Brain pericyte (primary cell): Measurements from ENCODE around the gene LAGE3.

Source experiments
- DNase-seq: peaks from one replicate; pipeline ENCODE4 v3.0.0-alpha.2; 2012; ENCODE audit warnings: low read depth, low spot score

LAGE3 gene

DNA sequence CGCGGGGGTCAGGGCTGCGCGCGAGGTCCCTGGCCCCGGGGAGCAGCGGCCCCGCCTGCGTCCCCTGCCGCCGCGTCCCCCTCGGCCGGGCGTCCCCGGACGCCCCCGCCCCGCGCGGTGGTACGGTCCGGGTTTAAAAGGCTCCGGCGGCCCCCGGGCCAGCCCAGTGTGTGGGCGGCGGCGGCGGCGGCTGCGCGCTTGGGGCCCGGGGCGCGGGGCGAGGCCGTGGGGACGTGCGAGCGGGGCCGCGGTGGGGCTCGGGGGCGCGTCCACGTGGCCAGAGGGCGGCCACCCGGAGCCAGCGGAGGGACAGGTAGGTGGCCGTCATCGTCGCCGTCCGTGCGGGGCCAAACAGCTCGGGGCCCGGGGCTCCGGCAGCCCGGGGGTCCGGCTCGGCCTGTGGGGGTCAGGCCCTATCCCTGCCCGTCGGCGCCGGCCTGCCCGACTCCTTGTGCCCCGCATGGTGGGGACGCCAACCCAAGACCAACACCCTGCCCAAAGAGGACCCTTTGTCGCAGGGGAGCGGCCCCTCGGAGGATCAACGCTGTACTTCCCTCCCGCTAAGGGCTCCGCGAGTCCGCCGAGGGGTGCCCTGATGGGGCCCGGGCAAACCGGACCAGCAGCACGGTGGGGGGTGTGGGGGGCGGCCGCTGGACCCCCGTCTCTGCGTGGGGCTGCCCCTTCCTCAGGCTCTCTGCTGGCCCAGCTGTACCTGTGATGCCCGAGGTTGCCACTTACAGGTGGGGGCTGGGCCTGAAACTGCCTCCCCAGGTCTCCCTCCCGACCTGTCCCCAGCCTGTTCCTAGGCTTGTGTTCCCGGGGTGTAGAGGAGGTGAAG lies 20.7 kb downstream of the LAGE3 start, which contains the start of gene PLXNA3:
Gene PLXNA3 (plus strand): TSS at position 166 of the 838 bp plus-strand sequence. CDS start 1,903 bp downstream, outside the sequence.
- no peak for DNase-seq

DNA sequence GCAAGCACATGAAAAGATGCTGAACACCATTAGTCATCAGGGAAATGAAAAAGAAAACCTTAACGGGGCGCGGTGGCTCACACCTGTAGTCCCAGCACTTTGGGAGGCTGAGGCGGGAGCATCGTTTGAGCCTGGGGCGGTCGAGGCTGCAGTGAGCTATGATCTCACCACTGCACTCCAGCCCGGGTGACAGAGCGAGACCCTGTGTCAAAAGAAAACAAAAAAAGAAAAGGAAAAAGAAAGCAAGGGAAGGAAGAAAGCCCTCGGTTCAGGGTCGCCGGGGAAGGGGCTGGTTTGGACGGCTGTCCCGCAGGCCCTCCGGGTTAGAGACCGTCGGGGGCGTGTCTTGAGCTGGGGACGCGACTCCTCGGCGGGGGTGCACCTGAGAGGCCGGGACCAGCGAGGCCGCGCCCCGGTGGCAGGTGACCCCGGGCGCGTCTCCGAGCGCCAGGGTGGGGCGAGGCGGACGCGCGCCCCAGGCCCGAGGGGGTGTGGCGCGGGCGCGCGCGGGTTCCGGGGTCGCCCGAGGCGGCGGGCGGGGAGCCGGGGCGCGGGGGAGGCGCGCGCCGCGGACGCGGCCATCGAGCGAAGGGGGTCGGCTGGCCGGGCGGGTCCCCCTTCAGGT lies 21.5 kb downstream of the LAGE3 start:
- no peak for DNase-seq

- DNase-seq = no peak
These were observed 26.3 kb downstream of the LAGE3 start for GRCh38 chrX:154452823-154453222.

GRCh38 chrX:154450312-154450711 lies 28.8 kb downstream of the LAGE3 start:
- no peak for DNase-seq

GRCh38 chrX:154449618-154450017 lies 29.5 kb downstream of the LAGE3 start:
- DNase-seq = no peak

- no peak for DNase-seq
These were observed 30.6 kb downstream of the LAGE3 start for GRCh38 chrX:154448484-154448883.

DNA sequence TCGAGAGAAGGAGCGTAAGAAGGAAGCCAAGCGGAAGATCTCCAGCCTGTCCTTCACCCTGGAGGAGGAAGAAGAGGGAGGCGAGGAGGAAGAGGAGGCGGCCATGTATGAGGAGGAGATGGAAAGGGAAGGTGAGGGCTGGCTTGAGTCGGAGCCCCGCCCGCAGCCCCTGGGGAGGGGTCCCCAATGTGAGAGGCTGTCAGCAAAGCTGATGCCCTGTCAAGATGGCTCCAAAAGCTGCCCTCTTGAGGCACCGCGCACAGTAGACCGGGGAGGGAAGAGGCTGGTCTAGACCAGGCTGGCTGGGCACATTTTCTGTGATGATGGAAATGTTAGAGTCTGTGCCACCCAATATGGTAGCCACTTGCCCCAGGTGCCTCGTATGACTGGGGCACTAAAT lies 32.7 kb downstream of the LAGE3 start:
- no peak for DNase-seq

- no peak for DNase-seq
These were observed 33.3 kb downstream of the LAGE3 start for GRCh38 chrX:154445776-154446175.

- no peak for DNase-seq
These were observed 34.3 kb downstream of the LAGE3 start for GRCh38 chrX:154444755-154445246.

DNA sequence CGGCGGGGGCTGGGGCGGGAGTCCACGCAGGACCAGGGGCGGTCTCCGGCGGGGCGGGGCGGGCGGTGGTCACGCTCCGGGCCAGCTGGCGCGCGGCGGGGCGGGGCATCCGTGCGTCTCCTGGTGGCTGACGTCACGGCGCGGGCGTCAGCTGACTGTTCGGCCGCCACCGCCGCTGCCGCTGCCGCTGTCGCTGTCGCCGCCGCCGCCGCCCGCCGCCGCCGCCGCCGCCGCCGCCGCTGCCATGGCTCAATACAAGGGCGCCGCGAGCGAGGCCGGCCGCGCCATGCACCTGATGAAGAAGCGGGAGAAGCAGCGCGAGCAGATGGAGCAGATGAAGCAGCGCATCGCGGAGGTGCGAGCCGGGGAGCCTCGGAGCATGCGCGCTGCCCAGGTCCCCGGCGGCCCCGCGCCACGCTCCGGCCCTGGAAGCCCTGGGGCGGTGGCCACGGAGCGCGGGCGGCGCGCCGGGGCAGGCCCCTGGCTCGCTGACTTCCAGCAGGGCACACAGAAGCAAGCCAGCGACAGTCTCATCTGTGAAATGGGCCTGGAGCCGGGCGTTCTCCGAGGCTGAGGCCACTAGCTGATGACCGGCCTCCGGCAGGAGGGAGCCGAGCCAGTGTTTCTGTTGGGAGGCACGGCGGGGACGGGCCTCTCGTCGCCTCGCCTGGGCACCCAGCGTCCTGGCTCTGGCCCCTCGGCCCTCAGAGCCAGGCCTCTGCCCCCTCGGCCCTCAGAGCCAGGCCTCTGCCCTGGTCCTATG lies 34.9 kb downstream of the LAGE3 start, which contains the start of gene FAM50A:
Gene FAM50A (plus strand): TSS at position 150 of the 763 bp plus-strand sequence. CDS start 95 bp downstream, at position 245.
- DNase-seq = no peak

DNA sequence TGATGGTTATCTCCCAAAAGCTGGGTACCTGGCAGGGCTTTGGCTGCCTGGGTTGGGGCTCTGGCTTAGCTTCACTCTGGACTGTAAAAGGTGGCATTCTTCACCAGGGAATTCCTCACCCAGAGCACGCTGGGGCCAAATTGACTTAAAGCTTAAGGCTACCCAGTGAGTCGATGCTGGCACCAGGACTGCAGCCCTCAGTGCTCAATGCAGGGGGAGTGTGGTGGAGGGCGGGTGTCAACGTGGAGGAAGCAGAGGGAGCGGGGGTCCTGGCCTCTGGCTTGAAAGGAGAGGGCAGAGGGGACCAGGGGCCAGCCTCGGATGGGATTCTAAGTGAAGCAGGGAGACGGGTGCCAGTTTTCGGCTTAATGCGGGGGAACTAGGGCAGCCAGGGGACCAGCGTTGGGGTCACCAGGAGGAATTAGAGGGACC lies 35.6 kb downstream of the LAGE3 start:
- DNase-seq = no peak

DNA sequence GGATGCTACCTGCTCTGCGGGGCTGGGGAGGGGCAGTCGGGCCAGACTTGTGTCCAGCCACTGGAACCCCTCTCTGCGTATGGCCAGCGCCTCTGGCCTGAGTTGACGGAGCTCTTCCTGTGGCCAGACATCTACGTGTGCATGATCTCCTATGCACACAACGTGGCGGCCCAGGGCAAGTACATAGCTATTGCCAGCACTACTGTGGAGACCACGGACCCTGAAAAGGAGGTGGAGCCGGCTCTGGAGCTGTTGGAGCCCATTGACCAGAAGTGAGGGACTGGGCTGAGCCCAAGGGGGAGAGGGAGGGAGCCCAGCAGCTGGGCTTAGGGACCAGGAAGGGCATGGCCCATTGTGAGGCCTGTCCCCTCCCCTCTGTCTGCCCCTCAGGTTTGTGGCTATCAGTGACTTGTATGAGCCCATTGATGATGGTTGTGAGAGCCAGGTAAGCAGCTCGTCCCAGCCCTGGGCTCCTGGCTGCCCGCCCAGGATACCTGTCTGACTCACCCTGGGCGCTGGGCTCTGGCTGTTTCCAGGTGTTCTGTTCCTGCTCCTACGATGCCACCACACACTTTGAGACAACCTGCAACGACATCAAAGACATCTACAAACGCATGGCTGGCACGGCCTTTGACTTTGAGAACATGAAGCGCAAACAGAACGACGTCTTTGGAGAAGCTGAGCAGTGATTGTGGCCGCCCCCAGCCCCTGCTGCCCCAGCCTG lies 36.9 kb downstream of the LAGE3 start:
- no peak for DNase-seq

GRCh38 chrX:154441564-154441963 lies 37.5 kb downstream of the LAGE3 start:
- no peak for DNase-seq

DNA sequence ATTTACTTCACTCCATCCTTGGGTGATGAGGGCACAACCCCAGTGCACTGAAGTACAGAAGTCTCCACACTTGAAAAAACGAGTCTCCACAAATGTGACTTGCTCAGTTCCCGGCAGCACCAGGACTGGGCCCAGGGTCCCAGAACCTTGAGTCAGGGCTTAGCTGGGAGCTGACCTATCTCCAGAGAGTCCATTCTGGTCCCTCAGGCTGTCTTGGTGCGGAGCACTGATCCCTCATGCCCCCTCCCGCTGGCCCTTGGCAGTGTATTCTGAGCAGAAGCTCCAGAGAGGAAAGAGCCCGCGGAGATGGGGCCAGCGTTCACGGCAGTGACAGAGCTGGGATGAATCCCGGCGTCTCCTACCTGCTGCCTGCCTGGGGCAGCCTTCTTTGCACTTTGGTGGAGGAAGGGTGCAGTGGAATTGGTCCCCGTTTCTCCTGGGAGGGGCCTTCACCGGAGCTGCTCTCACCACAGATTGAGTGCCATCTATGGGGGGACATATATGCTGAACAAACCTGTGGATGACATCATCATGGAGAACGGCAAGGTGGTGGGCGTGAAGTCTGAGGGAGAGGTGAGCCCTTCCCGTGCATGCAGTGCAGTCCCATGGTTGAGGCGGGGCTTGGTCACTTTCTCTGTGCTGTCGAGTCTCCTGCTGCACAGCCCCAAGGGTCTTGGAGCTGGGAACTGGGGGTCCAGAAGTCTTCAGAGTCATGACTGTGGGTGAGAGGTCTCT lies 38.3 kb downstream of the LAGE3 start:
- DNase-seq = no peak

DNA sequence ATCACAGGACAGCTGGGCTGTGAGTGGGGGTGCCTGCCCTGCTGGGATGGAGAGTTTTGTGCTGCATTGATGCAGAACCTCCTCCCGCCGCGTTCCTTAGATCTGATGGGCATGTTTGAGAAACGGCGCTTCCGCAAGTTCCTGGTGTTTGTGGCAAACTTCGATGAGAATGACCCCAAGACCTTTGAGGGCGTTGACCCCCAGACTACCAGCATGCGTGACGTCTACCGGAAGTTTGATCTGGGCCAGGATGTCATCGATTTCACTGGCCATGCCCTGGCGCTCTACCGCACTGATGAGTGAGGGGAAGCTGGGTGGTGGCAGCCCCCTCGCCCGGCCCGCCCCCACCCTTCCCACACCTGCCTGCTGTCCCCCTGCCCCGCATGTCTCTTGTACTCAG lies 39.2 kb downstream of the LAGE3 start:
- DNase-seq = no peak

GRCh38 chrX:154437971-154438893 lies 40.8 kb downstream of the LAGE3 start:
- DNase-seq = no peak

GRCh38 chrX:154436983-154437752 lies 41.9 kb downstream of the LAGE3 start, which contains the start of gene GDI1:
Gene GDI1 (plus strand): TSS chrX:154437154. CDS start chrX:154437255, 101 bp downstream.
- no peak for DNase-seq

DNA sequence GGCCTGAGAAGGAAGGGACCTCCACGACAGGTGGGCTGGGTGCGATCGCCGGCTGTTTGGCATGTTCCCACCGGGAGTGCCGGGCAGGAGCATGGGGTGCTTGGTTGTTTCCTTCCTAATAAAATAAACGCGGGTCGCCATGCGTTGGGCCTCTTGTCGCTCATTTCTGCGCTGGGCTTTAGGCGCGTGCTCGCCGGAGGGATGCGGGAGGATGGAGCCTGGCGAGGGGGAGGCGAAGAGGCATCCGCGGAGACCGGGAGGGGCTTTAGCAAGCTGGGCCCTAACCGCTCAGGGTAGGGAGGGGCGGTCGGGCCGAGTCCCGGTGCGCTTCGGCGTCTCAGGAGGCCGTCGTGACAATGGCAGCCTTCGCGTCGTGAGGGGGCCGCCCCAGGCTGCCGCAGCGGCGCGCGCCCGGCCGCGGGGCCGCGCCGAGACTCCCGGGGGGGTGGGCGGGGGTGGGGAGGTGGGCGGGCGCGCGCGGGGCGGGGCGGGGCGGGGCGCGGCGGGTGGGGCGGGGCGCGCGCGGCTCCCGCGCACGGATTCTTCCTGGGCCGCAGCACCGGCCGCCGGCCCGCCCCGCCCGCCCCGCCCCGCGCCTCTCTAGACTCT lies 42.6 kb downstream of the LAGE3 start:
- DNase-seq = no peak
